ENCODE measurements around the gene DKK2. TPM values are rescaled to one million over a fixed set of nuclear protein-coding genes. Genes with fewer than 3 reads are reported as not detected.

The DKK2 gene
- total RNA-seq, 3 donors from 2014 or later, result 0.36 to 4.3 TPM; not detected in 1

- no peak overlapping the region for H3K4me3 ChIP-seq
- H3K9me3 ChIP-seq, result no peaks in the 10 kb centered on the region
- intact Hi-C loops (cut with DNase I, micrococcal nuclease), result no loop called here
- no peaks in the 10 kb centered on the region for H3K4me1 ChIP-seq (ENCODE audit: low read depth)
- DNase-seq (no peak), ATAC-seq (no peak)
- no peaks in the 10 kb centered on the region for H3K36me3 ChIP-seq (ENCODE audit: low read depth)
- TF ChIP-seq CTCF (IDR thresholded peaks at IDR 0.05), result no peak
Measured at GRCh38 chr4:107068116-107068515, 32.0 kb upstream of the DKK2 start.

- TF ChIP-seq CTCF (IDR thresholded peaks at IDR 0.05), result no peak
- H3K9me3 ChIP-seq, result no peaks in the 10 kb centered on the region
- H3K4me1 ChIP-seq (ENCODE audit: low read depth), result no peaks in the 10 kb centered on the region
- no peak overlapping the region for H3K4me3 ChIP-seq
- intact Hi-C loops (cut with DNase I, micrococcal nuclease), result no loop called here
- DNase-seq, result no peak
- H3K36me3 ChIP-seq (ENCODE audit: low read depth), result no peaks in the 10 kb centered on the region
- ATAC-seq, result no peak
Measured at GRCh38 chr4:107066621-107067020, 30.5 kb upstream of the DKK2 start.

GRCh38 chr4:107065201-107065600, 29.1 kb upstream of the DKK2 start:
- no peak for ATAC-seq
- TF ChIP-seq CTCF (IDR thresholded peaks at IDR 0.05), result no peak
- Histone ChIP-seq H3K36me3 (ENCODE audit: low read depth) (no peaks in the 10 kb centered on the region), H3K4me3 (no peak overlapping the region), H3K9me3 (no peaks in the 10 kb centered on the region), H3K4me1 (ENCODE audit: low read depth) (no peaks in the 10 kb centered on the region)
- intact Hi-C loops (cut with DNase I, micrococcal nuclease), result no loop called here
- DNase-seq, result no peak

DNA sequence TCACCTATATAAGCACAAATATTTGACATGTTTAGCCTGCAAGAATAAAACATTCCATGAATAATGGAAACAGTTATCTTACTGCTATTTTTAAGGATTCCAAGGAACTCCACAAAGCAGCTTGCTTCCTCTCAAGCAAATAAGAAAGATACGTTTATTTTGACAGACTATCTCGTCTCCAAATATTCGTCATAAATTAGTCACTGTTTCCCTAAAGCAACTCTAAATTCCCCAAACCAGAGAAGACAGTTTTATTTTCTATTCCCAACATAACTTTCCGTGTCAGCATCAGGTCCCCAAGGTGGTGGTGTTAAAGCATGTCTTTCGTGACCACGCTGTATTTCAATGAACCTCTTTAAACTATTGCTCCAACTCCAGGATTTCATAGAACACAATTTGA, 24.3 kb upstream of the DKK2 start:
- no peaks in the 10 kb centered on the region for H3K36me3 ChIP-seq (ENCODE audit: low read depth)

DNA sequence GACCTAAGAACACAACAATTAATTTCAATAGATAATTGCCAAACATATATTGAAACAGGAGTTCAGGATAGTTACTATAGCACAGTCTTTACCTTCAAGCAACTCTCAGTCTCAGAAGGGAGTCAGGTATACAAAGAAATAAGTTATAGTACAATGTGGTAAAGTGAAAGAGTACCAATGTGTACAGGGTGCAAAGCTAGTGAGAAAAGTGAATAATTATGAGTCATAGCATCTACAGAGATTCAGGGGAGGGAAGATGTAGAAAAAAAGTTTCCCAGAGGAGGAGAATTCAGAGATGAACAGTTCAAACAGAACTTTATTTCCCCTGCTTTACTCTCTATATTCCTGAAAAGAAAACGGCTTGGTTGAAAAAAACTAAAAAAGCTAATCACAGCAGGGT, 22.7 kb upstream of the DKK2 start:
- no peak for TF ChIP-seq CTCF (IDR thresholded peaks at IDR 0.05)
- DNase-seq (no peak), ATAC-seq (no peak)
- intact Hi-C loops (cut with DNase I, micrococcal nuclease), result loop anchor here in 1 of 2 donors (10.0 kb wide), 1 partner anchor 126 kb away; no protein-coding TSS in a partner anchor
- no peaks in the 10 kb centered on the region for H3K9me3 ChIP-seq
- no peaks in the 10 kb centered on the region for H3K36me3 ChIP-seq (ENCODE audit: low read depth)
- no peak overlapping the region for H3K4me3 ChIP-seq
- H3K4me1 ChIP-seq (ENCODE audit: low read depth), result no peaks in the 10 kb centered on the region

More for the DNA sequence above, 24.3 kb upstream of the DKK2 start:
- TF ChIP-seq CTCF (IDR thresholded peaks at IDR 0.05), result no peak
- Histone ChIP-seq H3K9me3 (no peaks in the 10 kb centered on the region), H3K4me1 (ENCODE audit: low read depth) (no peaks in the 10 kb centered on the region), H3K4me3 (no peak overlapping the region)
- DNase-seq (no peak), ATAC-seq (no peak)
- intact Hi-C loops (cut with DNase I, micrococcal nuclease), result no loop called here

Measured in mucosa of descending colon (tissue), 3 donors.